Hematopoietic multipotent progenitor cell treated with erythropoietin and hydrocortisone succinate and interleukin-3 and kit ligand, for 8 days (in vitro differentiated cells): ENCODE results near the gene INTS4.
A peak's percentile ranks its signal among the peaks of the same experiment; 100 is the strongest.
"Not testable (repeated sequence)": the region's sequence is repeated elsewhere in the genome, so short reads cannot be mapped to it uniquely, and the experiment has no call there.

Experiments used
- DNase-seq: peaks from one replicate; pipeline ENCODE4 v3.0.0-alpha.2; 2015

The INTS4 gene, protein sequence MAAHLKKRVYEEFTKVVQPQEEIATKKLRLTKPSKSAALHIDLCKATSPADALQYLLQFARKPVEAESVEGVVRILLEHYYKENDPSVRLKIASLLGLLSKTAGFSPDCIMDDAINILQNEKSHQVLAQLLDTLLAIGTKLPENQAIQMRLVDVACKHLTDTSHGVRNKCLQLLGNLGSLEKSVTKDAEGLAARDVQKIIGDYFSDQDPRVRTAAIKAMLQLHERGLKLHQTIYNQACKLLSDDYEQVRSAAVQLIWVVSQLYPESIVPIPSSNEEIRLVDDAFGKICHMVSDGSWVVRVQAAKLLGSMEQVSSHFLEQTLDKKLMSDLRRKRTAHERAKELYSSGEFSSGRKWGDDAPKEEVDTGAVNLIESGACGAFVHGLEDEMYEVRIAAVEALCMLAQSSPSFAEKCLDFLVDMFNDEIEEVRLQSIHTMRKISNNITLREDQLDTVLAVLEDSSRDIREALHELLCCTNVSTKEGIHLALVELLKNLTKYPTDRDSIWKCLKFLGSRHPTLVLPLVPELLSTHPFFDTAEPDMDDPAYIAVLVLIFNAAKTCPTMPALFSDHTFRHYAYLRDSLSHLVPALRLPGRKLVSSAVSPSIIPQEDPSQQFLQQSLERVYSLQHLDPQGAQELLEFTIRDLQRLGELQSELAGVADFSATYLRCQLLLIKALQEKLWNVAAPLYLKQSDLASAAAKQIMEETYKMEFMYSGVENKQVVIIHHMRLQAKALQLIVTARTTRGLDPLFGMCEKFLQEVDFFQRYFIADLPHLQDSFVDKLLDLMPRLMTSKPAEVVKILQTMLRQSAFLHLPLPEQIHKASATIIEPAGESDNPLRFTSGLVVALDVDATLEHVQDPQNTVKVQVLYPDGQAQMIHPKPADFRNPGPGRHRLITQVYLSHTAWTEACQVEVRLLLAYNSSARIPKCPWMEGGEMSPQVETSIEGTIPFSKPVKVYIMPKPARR

GRCh38 chr11:77994434-77995362 is at the start of gene INTS4:
Gene INTS4, minus strand, starts transcription at chr11:77994668. Its CDS starts 25 bp downstream, at chr11:77994643.
- DNase-seq: peak; percentile 100

- no peak for DNase-seq
Observed at GRCh38 chr11:78041843-78042440, 47.5 kb upstream of the INTS4 start.

DNA sequence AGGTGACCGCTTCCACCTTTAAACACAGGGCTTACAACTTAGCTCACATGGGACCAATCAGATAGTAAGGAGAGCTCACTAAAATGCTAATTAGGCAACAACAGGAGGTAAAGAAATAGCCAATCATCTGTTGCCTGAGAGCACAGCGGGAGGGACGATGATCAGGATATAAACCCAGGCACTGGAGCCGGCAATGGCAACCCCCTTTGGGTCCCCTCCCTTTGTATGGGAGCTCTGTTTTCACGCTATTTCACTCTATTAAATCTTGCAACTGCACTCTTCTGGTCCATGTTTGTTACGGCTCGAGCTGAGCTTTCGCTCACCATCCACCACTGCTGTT is 46.9 kb upstream of the INTS4 start:
- DNase-seq: not testable (repeated sequence)

DNA sequence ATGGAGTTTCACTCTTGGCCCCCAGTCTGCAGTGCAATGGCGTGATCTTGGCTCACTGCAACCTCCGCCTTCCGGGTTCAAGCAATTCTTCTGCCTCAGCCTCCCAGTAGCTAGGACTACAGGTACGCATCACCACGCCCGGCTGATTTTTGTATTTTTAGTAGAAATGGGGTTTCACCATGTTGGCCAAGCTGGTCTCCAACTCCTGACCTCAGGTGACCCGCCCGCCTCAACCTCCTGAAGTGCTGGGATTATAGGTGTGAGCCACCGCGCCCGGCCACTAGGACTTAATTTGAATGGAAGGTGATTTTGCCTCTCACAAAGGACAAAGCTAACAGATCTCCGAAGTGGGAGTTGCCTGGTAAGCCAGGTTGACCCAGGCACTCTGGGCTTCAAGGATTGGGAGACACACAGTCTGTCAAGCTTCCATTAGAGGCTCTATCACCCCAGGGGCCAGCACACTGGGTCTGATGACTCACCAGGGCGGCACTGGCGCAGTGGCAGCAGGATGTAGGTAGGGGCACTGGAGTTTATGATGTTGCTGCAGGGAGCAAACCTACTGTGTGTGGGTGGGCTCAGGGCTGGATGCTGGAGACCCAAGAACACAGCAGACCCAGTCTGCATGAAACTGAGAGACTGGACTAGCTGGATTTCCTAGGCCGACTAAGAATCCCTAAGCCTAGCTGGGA is 46.4 kb upstream of the INTS4 start:
- peak; percentile 47 for DNase-seq

- DNase-seq: peak; percentile 85
Observed at GRCh38 chr11:78039919-78040671, 45.6 kb upstream of the INTS4 start.

DNA sequence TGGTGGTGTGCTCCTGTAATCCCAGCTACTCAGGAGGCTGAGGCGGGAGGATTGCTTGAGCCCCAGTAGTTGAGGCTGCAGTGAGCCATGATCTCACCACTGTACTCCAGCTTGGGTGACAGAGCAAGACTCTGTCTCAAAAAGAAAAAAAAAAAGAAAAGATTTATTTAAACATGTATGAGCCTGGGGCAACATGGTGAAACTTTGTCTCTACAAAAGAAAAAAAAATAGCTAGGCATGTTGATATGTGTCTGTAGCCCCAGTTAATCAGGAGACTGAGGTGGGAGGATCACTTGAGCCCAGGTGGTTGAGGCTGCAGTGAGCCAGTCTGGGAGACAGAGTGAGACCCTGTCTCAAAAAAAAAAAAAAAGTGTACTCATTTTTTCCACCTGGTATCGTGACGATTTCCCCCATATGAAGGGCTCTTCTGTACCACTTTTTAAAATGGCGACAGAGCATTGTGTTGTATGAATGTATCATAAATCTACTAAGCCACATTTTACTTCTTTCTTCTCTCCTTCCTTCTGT is 45.0 kb upstream of the INTS4 start:
- DNase-seq: no peak

GRCh38 chr11:78038697-78039313 is 44.3 kb upstream of the INTS4 start:
- no peak for DNase-seq

GRCh38 chr11:78037825-78038620 is 43.6 kb upstream of the INTS4 start:
- no peak for DNase-seq

DNA sequence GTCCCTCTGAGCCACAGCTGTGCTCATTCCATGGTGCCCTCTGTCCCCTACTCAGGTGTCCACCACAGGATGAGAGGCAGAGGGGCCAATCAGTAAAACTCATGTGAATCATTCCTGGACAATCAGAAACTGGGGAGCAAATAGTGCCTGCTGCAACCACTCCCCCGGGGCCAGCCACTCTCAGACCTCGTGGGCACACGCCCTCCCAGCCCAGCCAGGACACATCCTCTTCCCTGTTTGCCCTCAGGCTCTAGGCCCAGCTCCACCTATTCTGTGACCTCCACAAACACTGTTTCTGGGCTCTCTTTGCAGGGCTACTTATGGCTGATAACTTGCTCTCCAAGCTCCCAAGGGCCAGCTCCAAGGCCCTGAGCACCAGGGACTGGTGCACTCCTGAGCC is 42.6 kb upstream of the INTS4 start:
- no peak for DNase-seq

DNA sequence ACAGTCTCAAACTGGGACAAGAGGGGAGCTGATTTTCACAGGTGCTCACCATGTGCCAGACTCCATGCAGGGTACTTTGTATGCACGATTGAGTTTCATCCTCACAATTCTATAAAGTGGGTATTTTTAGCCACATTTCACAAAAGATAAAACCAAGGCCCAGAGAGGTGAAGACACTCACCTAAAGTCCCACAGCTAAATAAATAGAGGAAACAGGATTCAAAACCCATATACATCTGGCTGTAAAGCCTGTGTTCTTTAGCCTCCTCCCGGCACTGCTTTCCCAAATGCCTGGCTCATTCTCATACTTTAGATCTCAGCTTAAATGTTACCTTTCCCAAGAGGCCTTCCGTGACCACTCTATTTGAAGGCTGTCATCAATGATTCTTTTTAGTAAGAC is 41.8 kb upstream of the INTS4 start:
- no peak for DNase-seq

DNA sequence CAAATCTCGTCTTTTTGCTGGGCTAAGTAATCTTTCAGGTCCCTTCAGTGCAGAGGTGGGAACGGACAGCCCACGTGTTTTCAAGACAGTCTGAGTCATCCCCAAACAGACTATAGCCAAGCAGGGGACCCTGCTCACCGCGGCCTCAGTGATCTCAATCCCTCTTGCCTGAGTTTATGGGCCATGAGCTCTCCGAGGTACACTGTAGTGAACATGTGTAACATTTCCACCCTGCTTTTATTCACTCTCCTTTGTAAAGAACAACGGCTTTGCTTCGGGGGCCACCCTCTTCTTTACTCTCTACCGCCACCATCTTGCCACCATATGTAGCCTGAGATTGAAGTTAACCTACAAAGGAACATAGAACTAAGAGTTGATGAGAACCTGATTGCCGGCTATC is 40.2 kb upstream of the INTS4 start:
- DNase-seq: no peak

DNA sequence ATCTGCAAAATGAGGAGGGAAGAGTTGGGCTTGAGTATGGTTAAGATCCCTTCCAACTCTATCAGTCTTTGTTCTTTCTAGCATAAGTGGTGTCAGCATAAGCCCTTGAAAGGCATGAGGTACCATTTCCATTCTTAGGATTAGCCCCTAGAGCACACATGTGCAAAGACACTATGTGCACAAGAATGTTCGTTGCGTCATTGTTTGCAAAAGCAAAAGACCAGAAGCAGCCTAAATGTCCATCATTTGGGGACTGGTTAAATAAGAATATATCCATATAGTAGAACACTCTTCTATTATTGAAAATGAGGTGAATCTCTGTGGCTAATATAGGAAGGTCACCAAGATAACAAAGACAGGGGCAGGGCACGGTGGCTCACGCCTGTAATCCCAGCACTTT is 38.6 kb upstream of the INTS4 start:
- no peak for DNase-seq

DNA sequence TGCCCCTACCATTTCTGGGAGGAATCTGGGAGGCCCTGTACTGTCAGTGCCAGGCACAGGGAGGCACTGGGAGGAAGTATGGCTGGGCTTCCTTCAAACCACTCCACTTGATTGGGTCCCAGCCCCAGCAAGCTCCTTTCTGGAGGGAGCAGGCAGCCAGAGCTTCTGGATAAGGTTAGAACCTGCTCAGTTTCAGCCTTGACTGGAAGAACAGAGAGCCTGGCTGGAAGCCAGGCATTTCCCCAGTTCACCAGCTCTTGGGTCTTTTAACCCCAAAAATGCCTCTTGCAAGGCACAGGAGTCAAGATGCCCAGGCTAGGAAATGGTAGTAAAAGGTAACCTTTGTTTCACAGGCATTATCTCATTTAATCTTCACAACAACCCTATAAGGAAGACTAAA is 37.6 kb upstream of the INTS4 start:
- DNase-seq: no peak

- no peak for DNase-seq
Observed at GRCh38 chr11:78031629-78032028, 37.2 kb upstream of the INTS4 start.

GRCh38 chr11:78030429-78031325 is 36.2 kb upstream of the INTS4 start:
- DNase-seq: peak; percentile 61

DNA sequence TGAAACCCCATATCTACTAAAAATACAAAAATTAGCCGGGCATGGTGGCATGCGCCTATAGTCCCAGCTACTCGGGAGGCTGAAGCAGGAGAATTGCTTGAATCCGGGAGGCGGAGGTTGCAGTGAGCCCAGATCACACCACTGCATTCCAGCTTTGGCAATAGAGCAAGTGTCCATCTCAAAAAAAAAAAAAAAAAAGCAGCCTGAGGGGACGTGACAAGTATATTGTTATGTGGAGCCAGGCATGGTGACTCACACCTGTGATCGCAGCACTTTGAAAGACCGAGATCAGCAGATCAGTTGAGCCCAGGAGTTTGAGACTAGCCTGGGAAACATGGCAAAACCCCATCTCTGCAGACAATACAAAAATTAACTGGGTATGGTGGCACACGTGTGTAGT is 34.0 kb upstream of the INTS4 start:
- not testable (repeated sequence) for DNase-seq

GRCh38 chr11:78027759-78028158 is 33.3 kb upstream of the INTS4 start:
- DNase-seq: no peak

DNA sequence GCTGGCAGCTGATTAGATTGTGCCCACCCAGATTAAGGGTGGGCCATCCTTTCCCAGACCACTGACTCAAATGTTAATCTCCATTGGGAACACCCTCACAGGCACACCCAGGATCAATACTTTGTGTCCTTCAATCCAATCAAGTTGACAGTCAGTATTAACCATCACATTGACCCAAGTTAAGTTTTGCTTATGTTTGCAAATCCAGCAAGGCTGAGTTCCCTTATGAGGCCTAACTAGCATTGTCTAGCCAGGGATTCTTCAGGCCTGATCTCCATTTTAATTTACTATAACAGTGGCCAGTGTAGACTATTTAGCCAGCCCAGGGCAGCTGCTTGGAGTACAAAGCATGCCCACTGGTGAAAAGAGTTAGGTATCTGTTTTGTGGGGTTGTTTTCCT is 30.9 kb upstream of the INTS4 start:
- no peak for DNase-seq
